GM12801 (cell line): Measurements from ENCODE around the gene LRFN5.

Source experiments
- CTCF ChIP-seq: IDR thresholded peaks from one replicate; pipeline ENCODE4 v1.5.1; 2011; ENCODE audit warnings: control low read depth; ENCODE audit not compliant: insufficient read length; ENCODE audit errors: extremely low read depth

Gene LRFN5

GRCh38 chr14:41606532-41607303, at the start of gene LRFN5:
TSS of gene LRFN5 (plus strand) at chr14:41606876.
- no peak for TF ChIP-seq CTCF

- TF ChIP-seq CTCF = no peak
Measured at GRCh38 chr14:41558490-41558889, 48.2 kb upstream of the LRFN5 start.

- no peak for TF ChIP-seq CTCF
Measured at GRCh38 chr14:41568979-41569378, 37.7 kb upstream of the LRFN5 start.

GRCh38 chr14:41570415-41571155, 36.1 kb upstream of the LRFN5 start:
- TF ChIP-seq CTCF = no peak

GRCh38 chr14:41586237-41586636, 20.4 kb upstream of the LRFN5 start:
- no peak for TF ChIP-seq CTCF

GRCh38 chr14:41597647-41598046, 9.0 kb upstream of the LRFN5 start:
- no peak for TF ChIP-seq CTCF

- no peak for TF ChIP-seq CTCF
Measured at GRCh38 chr14:41604721-41605531, 1.8 kb upstream of the LRFN5 start.
